K562 (cell line): ENCODE results near the gene ZNF23. TPM values are rescaled to one million over a fixed set of nuclear protein-coding genes. Genes with fewer than 3 reads are reported as not detected.
A peak's percentile ranks its signal among the peaks of the same experiment; 100 is the strongest.

ENCODE experiments used
- ATF2 ChIP-seq: sonication (generic); formaldehyde crosslinking; IDR thresholded peaks from 2 replicates; pipeline ENCODE4 v1.8.1; 2022; ENCODE audit warnings: missing genetic modification reagents
- CHAMP1 ChIP-seq: fragments of 450-650 bp; IDR thresholded peaks from 2 replicates; pipeline ENCODE4 v1.6.1; 2016; ENCODE audit warnings: mild to moderate bottlenecking
- CREB1 ChIP-seq, 2 experiments: sonication (generic) in 1 of 2; formaldehyde crosslinking in 1 of 2; IDR thresholded peaks; 2 replicates each; pipeline versions ENCODE4 v1.6.1 to v1.8.0; 2012 to 2022; ENCODE audit warnings: inconsistent platforms in 1 of 2, mild to moderate bottlenecking in 1 of 2, missing genetic modification reagents in 1 of 2, moderate library complexity in 1 of 2
- CREBBP ChIP-seq: IDR thresholded peaks from one replicate; pipeline ENCODE4 v1.6.1; 2012; ENCODE audit warnings: low read depth, mild to moderate bottlenecking, control low read depth, inconsistent platforms, low read length
- ELF4 ChIP-seq: fragments of 450-650 bp; formaldehyde crosslinking; IDR thresholded peaks from 2 replicates; pipeline ENCODE4 v1.4.0; 2022; ENCODE audit warnings: missing genetic modification characterization
- FOXA1 ChIP-seq: fragments of 450-650 bp; IDR thresholded peaks from 2 replicates; pipeline ENCODE4 v1.6.1; 2016; ENCODE audit warnings: mild to moderate bottlenecking, borderline replicate concordance
- KDM4B ChIP-seq, 2 experiments: fragments of 450-650 bp in 1 of 2; sonication (generic) in 1 of 2; IDR thresholded peaks; 2 replicates each; pipeline ENCODE4 v1.6.1; 2016 to 2017; ENCODE audit warnings: borderline replicate concordance in 2 of 2, antibody characterized with exemption in 1 of 2, low read depth in 1 of 2, mild to moderate bottlenecking in 1 of 2
- MAX ChIP-seq: sonication (generic); formaldehyde crosslinking; IDR thresholded peaks from 2 replicates; pipeline ENCODE4 v1.9.0; 2022; ENCODE audit warnings: mild to moderate bottlenecking, missing genetic modification reagents
- MEF2D ChIP-seq: conservative IDR thresholded peaks from 2 replicates; pipeline ENCODE4 v1.6.1; 2016; ENCODE audit warnings: low read depth, missing genetic modification characterization, missing compliant biosample characterization
- PURB ChIP-seq: sonication (generic); formaldehyde crosslinking; IDR thresholded peaks from 2 replicates; pipeline ENCODE4 v1.9.0; 2021; ENCODE audit warnings: low read depth, mild to moderate bottlenecking, missing genetic modification reagents
- SRSF1 ChIP-seq: fragments of 200-400 bp; formaldehyde crosslinking; IDR thresholded peaks from 2 replicates; pipeline ENCODE4 v1.6.1; 2017; ENCODE audit warnings: mild to moderate bottlenecking, low read depth, low read length, moderate library complexity
- TEAD2 ChIP-seq: fragments of 450-650 bp; IDR thresholded peaks from 2 replicates; pipeline ENCODE4 v1.6.1; 2016; ENCODE audit warnings: missing genetic modification characterization, control low read depth, missing compliant biosample characterization
- UBTF ChIP-seq, 2 experiments: IDR thresholded peaks; 2 replicates each; pipeline ENCODE4 v1.6.1; 2012; ENCODE audit warnings: improper control_type of control experiment in 2 of 2, low read depth in 2 of 2, low read length in 2 of 2, borderline replicate concordance in 1 of 2
- ZNF518B ChIP-seq: fragments of 250-450 bp; sonication (Bioruptor Pico); IDR thresholded peaks from 2 replicates; pipeline ENCODE4 v1.5.0; 2021; ENCODE audit warnings: mild to moderate bottlenecking, moderate library complexity
- ZNF584 ChIP-seq: fragments of 200-800 bp; sonication (Bioruptor generic); IDR thresholded peaks from 2 replicates; pipeline ENCODE4 v1.6.1; 2016; ENCODE audit warnings: low read depth, mild to moderate bottlenecking, missing genetic modification characterization, missing compliant biosample characterization
- ZNF668 ChIP-seq: fragments of 250-450 bp; sonication (Bioruptor Pico); IDR thresholded peaks from 2 replicates; pipeline ENCODE4 v1.8.0; 2022; ENCODE audit warnings: mild to moderate bottlenecking, inconsistent platforms
- polyA plus RNA-seq, 8 experiments: library from polyadenylated mRNA; depleted of rRNA in 4 of 8; stranded (reverse) in 5 of 8; unstranded in 3 of 8; fragments of >200 nt; fragmentation: Nextera tagmentation in 2 of 8; fragmentation: Illumina TruSeq in 1 of 8; extraction: Ambion mirVana in 2 of 8; extraction: Trizol in 1 of 8; gene quantifications; 2 replicates each; pipeline versions ENCODE4 v1.2.1 to v1.2.3, GENCODE V29; 2011 to 2014; ENCODE audit warnings: inconsistent platforms in 1 of 8, missing spikeins in 1 of 8
- total RNA-seq, 7 experiments: library from RNA; depleted of rRNA in 6 of 7; stranded (reverse); fragments of >200 nt in 6 of 7; fragmentation: Illumina TruSeq in 2 of 7; extraction: Trizol in 2 of 7; gene quantifications; 2 replicates each; pipeline versions ENCODE4 v1.2.1 to v1.2.3, GENCODE V29; 2011 to 2021; ENCODE audit warnings: low replicate concordance in 1 of 7

ZNF23 gene
- total and polyA plus RNA-seq, 9 of the 15 experiments (the other 6 are each of a cell fraction or from before 2014, with no cell fraction given), result 4.7 to 13.4 (median 11.2) TPM

GRCh38 chr16:71484006-71484893 lies 22.2 kb upstream of the ZNF23 start (continued):
- TF ChIP-seq CREB1 (IDR thresholded peaks at IDR 0.05) (peak; percentile 80), CREB1 (CRISPR knock-in tag; IDR thresholded peaks at IDR 0.05) (peak; percentile 83), PURB (CRISPR knock-in tag) (no peak), SRSF1 (no peak), KDM4B (IDR thresholded peaks at IDR 0.05; ENCODE audit: borderline replicate concordance in 2 of 2, low read depth in 1 of 2) (no peak; a peak in 1 of 4 replicates), MEF2D (tag) (no peak), FOXA1 (no peak), ZNF584 (CRISPR knock-in tag) (no peak), TEAD2 (tag) (no peak), ZNF518B (CRISPR knock-in tag) (no peak), MAX (CRISPR knock-in tag) (no peak), ZNF668 (CRISPR knock-in tag) (no peak), ELF4 (CRISPR knock-in tag) (no peak), CREBBP (no peak), CHAMP1 (no peak), UBTF (IDR thresholded peaks at IDR 0.05; ENCODE audit: borderline replicate concordance in 1 of 2, low read depth in 2 of 2, low read length in 2 of 2) (no peak), ATF2 (no peak)
